HCT116 (cell line): ENCODE results near the gene PCSK6.

Experiments used
- JUND ChIP-seq: IDR thresholded peaks from 2 replicates; pipeline ENCODE4 v1.6.1; 2012
- YY1 ChIP-seq: IDR thresholded peaks from 2 replicates; pipeline ENCODE4 v1.6.1; 2011; ENCODE audit warnings: low read length, low read depth, moderate library complexity, mild to moderate bottlenecking; ENCODE audit not compliant: insufficient replicate concordance; ENCODE audit errors: extremely low read depth

DNA sequence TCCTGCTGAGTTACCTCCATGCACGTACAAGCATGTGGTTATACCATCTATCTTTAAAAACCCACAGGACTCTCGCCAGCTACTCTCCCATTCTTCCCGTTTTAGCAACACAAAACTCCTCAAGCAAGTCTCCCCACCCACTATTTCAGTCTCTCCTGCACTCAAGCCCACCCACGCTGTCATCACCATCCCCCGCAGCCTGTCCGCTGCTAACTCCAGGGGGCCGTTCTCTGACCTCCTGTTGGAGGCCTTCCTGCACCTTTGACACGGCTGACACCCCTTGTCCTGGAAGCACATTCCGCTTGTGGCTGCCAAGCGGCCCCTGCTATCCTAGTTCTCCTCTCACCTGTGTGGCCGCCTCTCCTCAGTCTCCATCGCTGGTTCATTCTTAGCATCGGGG is 7.5 kb upstream of the PCSK6 start:
- TF ChIP-seq JUND (no peak), YY1 (no peak)
